Esophagus squamous epithelium (tissue), 4 donors: ENCODE measurements around the gene NPM3.

Experiments
- CTCF ChIP-seq, 6 experiments: fragments of 450-650 bp in 4 of 6; fragments of 200-600 bp in 2 of 6; sonication (generic) in 2 of 6; IDR thresholded peaks; one replicate each; pipeline ENCODE4 v1.5.1; 2016 to 2019; ENCODE audit warnings: antibody characterized with exemption in 6 of 6, mild to moderate bottlenecking in 4 of 6, moderate library complexity in 4 of 6
- POLR2A ChIP-seq, 4 donors: fragments of 450-650 bp; IDR thresholded peaks; one replicate each; pipeline ENCODE4 v1.6.1; 2017; ENCODE audit warnings: antibody characterized with exemption in 4 of 4, mild to moderate bottlenecking in 4 of 4, moderate library complexity in 3 of 4

GRCh38 chr10:101814466-101815071, 31.3 kb upstream of the NPM3 start:
- TF ChIP-seq CTCF (IDR thresholded peaks at IDR 0.05) = no peak
- TF ChIP-seq POLR2A (IDR thresholded peaks at IDR 0.05) = no peak
